ENCODE data around the gene SMIM38.
"Not testable (repeated sequence)": the region's sequence is repeated elsewhere in the genome, so short reads cannot be mapped to it uniquely, and the experiment has no call there.

SMIM38 gene

GRCh38 chr11:69140161-69140560 lies 15.6 kb upstream of the SMIM38 start:
- not testable (repeated sequence) for DNase-seq (ENCODE audit: low read depth)

GRCh38 chr11:69140635-69141034 lies 15.1 kb upstream of the SMIM38 start:
- no peak for DNase-seq (ENCODE audit: low read depth)

- DNase-seq (ENCODE audit: low read depth) = no peak
These were observed 14.0 kb upstream of the SMIM38 start for GRCh38 chr11:69141742-69142141.

- no peak for DNase-seq (ENCODE audit: low read depth)
These were observed 12.8 kb upstream of the SMIM38 start for GRCh38 chr11:69142895-69143294.

- no peak for DNase-seq (ENCODE audit: low read depth)
These were observed 11.3 kb upstream of the SMIM38 start for GRCh38 chr11:69144316-69145049.

- no peak for DNase-seq (ENCODE audit: low read depth)
These were observed 10.7 kb upstream of the SMIM38 start for GRCh38 chr11:69145050-69145380.

GRCh38 chr11:69148377-69148762 lies 7.4 kb upstream of the SMIM38 start:
- DNase-seq (ENCODE audit: low read depth) = no peak

- DNase-seq (ENCODE audit: low read depth) = no peak
These were observed 6.9 kb upstream of the SMIM38 start for GRCh38 chr11:69148806-69149205.

- DNase-seq (ENCODE audit: low read depth) = not testable (repeated sequence)
These were observed 6.2 kb upstream of the SMIM38 start for GRCh38 chr11:69149338-69150045.

GRCh38 chr11:69150175-69150574 lies 5.6 kb upstream of the SMIM38 start:
- no peak for DNase-seq (ENCODE audit: low read depth)

- no peak for DNase-seq (ENCODE audit: low read depth)
These were observed 3.9 kb upstream of the SMIM38 start for GRCh38 chr11:69151836-69152235.

GRCh38 chr11:69152733-69153421 lies 2.9 kb upstream of the SMIM38 start:
- DNase-seq (ENCODE audit: low read depth) = no peak

- DNase-seq (ENCODE audit: low read depth) = no peak
These were observed 2.1 kb upstream of the SMIM38 start for GRCh38 chr11:69153661-69154060.

GRCh38 chr11:69154211-69154913 lies 1.4 kb upstream of the SMIM38 start:
- no peak for DNase-seq (ENCODE audit: low read depth)

- DNase-seq (ENCODE audit: low read depth) = no peak
These were observed 815 bp upstream of the SMIM38 start for GRCh38 chr11:69154938-69155301.

- no peak for DNase-seq (ENCODE audit: low read depth)
These were observed 502 bp downstream of the SMIM38 start for GRCh38 chr11:69156235-69156639.

GRCh38 chr11:69156673-69157155 lies 979 bp downstream of the SMIM38 start:
- no peak for DNase-seq (ENCODE audit: low read depth)

- no peak for DNase-seq (ENCODE audit: low read depth)
These were observed 1.6 kb downstream of the SMIM38 start for GRCh38 chr11:69157156-69157821.

- DNase-seq (ENCODE audit: low read depth) = no peak
These were observed 2.1 kb downstream of the SMIM38 start for GRCh38 chr11:69157822-69158231.

- no peak for DNase-seq (ENCODE audit: low read depth)
These were observed 2.8 kb downstream of the SMIM38 start for GRCh38 chr11:69158301-69159149.

All from activated T-helper 9 cell treated with anti-CD3 and anti-CD28 coated beads, Interleukin-2, amount 50 U/mL, for 16 hours (primary cell).